Gastroesophageal sphincter (tissue), 3 donors: ENCODE results near the gene STK32A.

Experiments
- POLR2A ChIP-seq, 2 donors: fragments of 450-650 bp; IDR thresholded peaks; one replicate each; pipeline ENCODE4 v1.6.1; 2017; ENCODE audit warnings: antibody characterized with exemption in 2 of 2, mild to moderate bottlenecking in 2 of 2, moderate library complexity in 1 of 2
- TF ChIP-seq, protein P1 (sequence below), 4 experiments: fragments of 200-600 bp in 2 of 4; fragments of 450-650 bp in 2 of 4; sonication (generic) in 1 of 4; IDR thresholded peaks; one replicate each; pipeline ENCODE4 v1.5.1; 2017 to 2019; ENCODE audit warnings: antibody characterized with exemption in 4 of 4, mild to moderate bottlenecking in 2 of 4, moderate library complexity in 2 of 4

GRCh38 chr5:147359581-147359980, 124.8 kb downstream of the STK32A start:
- TF ChIP-seq POLR2A (IDR thresholded peaks at IDR 0.05): no peak
- TF ChIP-seq, protein P1, sequence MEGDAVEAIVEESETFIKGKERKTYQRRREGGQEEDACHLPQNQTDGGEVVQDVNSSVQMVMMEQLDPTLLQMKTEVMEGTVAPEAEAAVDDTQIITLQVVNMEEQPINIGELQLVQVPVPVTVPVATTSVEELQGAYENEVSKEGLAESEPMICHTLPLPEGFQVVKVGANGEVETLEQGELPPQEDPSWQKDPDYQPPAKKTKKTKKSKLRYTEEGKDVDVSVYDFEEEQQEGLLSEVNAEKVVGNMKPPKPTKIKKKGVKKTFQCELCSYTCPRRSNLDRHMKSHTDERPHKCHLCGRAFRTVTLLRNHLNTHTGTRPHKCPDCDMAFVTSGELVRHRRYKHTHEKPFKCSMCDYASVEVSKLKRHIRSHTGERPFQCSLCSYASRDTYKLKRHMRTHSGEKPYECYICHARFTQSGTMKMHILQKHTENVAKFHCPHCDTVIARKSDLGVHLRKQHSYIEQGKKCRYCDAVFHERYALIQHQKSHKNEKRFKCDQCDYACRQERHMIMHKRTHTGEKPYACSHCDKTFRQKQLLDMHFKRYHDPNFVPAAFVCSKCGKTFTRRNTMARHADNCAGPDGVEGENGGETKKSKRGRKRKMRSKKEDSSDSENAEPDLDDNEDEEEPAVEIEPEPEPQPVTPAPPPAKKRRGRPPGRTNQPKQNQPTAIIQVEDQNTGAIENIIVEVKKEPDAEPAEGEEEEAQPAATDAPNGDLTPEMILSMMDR (IDR thresholded peaks at IDR 0.05): no peak
